NCI-H526 (cell line): Measurements from ENCODE around the gene C16orf95.
"Not testable (repeated sequence)": the region's sequence is repeated elsewhere in the genome, so short reads cannot be mapped to it uniquely, and the experiment has no call there.

Source experiments
- DNase-seq, 2 experiments: peaks; one replicate each; lab custom pipeline; 2025; lab: John Stamatoyannopoulos, UW

The C16orf95 gene

GRCh38 chr16:87346517-87347060, 29.4 kb upstream of the C16orf95 start:
- DNase-seq: no peak

DNA sequence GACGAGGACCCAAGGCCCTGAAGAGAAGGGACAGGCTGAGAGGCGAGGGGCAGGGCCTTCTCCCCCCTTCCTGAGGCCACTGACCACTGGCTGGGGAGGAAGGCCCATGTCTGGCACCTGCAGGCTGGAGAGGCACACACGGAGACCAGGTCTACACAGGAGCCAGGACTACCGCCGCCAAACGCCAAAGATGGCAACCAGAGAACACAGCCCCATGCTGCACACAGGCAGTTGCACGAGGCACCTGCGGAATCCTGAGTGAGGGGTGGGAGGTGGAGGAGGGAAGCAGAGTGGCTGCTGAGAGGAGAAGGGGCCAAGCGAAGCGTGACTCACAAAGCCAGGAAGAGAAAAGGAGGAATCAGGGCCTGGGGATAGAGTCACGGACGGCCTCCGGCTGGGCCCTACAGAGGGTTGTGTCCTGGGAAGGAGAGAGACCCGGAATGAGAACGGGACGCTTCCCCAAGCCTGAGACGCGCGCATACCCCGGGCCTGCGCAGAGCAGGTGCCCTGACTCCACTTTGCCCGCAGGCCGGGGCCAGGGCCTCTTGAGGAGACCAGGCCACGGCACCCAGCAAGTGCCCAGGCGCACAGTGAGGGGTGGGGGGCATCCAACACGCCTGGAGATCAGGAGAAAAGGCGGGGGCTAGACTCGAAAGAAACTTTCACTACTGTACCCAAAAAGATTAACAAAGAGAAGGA, 28.7 kb upstream of the C16orf95 start:
- DNase-seq: no peak

DNA sequence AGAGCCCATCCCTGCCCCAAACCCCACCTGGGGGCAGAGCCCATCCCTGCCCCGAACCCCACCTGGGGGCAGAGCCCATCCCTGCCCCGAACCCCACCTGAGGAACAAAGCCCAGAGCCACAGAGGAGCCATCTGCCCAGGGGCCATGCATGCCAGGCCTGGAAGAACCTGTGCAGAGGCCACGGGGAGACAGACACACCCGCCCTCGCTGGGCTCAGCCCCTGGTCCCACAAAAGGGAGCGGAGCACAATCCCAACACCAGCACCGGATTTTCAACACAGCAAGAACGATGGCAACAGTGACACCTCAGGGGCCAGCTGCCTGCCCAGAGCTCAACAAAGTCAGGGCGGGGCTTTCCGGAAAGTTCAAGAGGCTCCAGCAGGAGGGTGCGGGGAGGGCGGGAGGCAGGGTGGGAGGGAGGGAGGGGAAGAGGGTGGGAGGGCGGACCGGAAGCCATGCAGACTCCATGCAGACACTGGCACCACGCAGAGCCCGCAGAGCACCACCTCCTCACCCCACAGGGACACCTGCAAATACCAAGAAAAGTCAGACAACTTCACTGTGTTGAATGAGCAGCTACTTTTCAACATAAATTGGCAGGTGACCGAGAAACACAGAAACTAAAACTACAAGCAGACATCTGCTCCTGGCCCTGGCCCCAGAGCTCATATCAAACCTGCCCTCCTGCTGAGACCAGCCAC, 27.9 kb upstream of the C16orf95 start:
- no peak for DNase-seq

DNA sequence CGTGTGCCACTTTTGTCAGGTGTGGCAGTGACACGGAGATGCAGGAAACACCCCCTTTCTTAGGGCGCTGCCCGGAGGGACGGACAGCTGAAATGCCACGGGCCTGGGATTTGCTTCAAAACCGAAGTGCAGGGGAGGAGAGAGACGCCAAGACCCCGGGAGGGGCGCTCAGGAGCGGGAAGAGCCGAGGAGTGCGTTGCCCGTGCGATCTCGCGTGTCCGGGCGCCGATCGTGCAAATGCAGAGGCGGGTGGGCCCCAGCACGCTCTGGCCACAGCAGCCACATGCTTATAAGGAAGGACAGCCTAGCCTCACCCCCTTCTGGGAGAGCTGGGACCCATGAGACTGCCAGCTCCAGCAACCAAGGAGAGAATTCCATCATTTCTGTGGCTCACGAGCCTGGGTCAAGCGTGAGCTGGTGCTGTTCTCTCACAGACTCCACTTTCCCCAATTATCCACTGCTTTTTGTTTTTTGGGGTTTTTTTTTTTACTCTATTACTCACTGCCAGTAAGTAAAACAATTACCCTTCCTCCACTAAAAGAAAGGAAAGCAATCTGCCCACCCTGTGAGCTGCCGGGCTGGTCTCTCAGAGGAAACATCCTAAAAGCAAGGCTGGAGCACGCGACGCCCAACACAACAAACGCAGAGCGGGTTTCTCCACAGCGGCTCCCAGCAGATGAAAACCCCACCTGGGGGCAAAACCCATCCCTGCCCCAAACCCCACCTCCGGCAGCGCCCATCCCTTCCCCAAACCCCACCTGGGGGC, 27.2 kb upstream of the C16orf95 start:
- no peak for DNase-seq

DNA sequence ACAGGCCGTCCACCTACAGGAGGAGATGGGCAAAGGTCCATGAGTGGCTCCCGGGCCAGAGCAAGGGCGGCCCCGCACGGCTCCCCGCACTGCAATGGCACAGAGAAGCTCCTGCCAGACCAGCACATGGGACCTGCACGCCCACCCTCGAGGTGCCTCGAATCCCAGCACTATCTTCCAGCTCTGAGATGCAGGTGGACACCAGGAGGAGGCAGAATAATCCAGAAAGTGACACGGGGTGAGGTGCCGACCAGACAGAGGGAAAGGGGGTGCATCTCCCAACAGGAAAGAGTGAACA, 26.5 kb upstream of the C16orf95 start:
- DNase-seq: no peak

GRCh38 chr16:87342978-87343752, 26.0 kb upstream of the C16orf95 start:
- DNase-seq: no peak

GRCh38 chr16:87342504-87342903, 25.3 kb upstream of the C16orf95 start:
- DNase-seq: no peak

- no peak for DNase-seq
These were observed 23.0 kb upstream of the C16orf95 start for GRCh38 chr16:87340198-87340597.

GRCh38 chr16:87339724-87340105, 22.5 kb upstream of the C16orf95 start:
- DNase-seq: not testable (repeated sequence)

DNA sequence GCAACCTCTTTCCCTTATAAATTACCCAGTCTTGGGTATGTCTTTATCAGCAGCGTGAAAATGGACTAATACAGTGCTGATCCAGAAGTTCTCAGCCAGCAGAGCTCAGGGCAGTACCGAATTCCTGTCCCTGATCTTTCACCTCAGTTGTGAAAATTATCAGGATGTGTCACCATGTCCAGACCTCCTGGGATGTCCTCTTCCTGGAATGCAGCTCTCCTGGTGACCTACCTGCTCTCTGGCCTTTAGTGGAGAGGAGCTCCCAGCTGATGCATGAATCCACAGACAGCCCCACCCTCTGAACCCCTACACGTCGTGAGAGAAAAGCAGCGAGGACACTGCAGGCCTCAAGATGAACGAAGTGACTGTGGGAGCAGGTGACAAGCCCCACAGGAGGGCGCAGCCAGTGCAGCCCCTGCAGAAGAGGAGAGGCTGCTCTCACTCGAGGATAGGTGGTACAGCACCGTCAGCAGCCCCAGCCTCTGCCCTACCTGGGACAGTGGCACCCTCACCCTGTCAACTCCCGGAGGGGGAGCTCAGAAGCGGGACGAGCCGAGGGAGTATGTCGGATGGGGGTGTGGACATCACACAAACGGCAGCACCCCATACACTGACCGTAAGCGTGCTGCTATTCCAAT, 22.0 kb upstream of the C16orf95 start:
- no peak for DNase-seq

- DNase-seq: no peak
These were observed 21.1 kb upstream of the C16orf95 start for GRCh38 chr16:87338155-87338765.

- no peak for DNase-seq
These were observed 20.1 kb upstream of the C16orf95 start for GRCh38 chr16:87337262-87337771.

GRCh38 chr16:87336434-87337240, 19.4 kb upstream of the C16orf95 start:
- no peak for DNase-seq

DNA sequence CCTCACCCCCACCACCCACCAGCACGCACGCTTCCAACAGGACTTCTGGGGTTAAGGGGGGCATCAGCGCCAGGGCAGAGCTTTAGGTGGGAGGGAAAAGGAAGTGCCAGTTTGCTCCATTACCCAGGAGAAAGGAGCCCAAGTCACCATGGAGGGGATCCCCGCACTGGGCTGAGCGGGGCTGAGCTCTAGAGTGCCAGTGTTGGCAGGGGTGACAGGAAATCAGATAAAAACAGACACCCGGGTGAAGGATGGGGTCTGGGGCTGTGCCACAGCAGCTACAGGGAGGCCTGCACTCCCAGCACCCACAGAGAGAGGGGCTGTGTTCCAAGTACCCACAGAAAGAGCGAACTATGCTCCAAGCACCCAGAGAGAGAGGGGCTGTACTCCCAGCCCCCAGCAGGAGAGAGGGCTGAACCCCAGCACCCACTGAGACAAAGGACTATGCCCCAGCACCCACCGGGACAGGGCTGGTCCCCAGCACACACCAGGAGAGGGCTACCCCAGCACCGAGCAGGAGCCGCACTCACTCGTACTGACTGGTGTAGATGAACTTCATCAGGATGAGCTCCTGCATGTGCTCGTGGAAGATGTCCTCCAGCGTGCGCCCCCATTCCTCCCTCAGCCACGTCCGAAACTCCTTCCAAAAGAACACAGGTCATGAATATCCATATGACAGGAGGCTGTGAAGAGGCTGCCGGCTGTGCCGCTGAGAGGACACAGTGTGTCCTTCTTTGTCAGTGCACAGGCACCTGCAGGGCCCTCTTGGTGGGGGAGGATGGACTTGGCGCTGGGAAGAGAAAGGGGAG, 18.6 kb upstream of the C16orf95 start:
- no peak for DNase-seq

GRCh38 chr16:87334651-87335624, 17.7 kb upstream of the C16orf95 start:
- no peak for DNase-seq

- no peak for DNase-seq
These were observed 16.6 kb upstream of the C16orf95 start for GRCh38 chr16:87333581-87334331.

GRCh38 chr16:87333101-87333500, 15.9 kb upstream of the C16orf95 start:
- no peak for DNase-seq
